ENCODE measurements around the gene DST. TPM values are rescaled to one million over a fixed set of nuclear protein-coding genes. Genes with fewer than 3 reads are reported as not detected.

Gene DST
- total RNA-seq, 1 experiment from 2014 or later, result 91.9 TPM

DNA sequence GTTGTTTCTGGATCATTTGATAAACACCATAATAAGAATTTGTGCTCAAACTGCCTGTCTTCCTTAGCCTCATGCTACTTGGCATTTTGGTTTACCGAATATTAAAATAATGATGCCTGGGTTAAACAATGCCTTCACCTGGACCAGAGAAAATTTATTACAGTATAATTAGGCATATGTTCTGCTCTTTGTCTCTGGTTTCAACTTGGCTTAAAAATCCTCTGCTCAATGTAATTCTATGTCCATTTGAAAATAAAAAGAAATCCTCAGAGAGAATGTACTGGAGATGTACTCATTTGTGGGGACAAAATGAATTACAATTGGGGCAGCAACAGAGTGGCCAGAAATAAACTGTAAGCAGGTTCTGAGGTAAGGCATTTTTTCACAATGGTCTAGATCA lies 95.0 kb downstream of the DST start:
- H2BK12ac ChIP-seq (ENCODE audit: insufficient read length, low read depth, low read length), result no peak overlapping the region
- H3K9me3 ChIP-seq (ENCODE audit: control insufficient read depth, low read depth, low read length), result no peaks in the 10 kb centered on the region
- no CpG with 5 or more reads among the region's 1 CpG for WGBS (ENCODE audit: extremely low coverage, insufficient read length, low lambda C conversion rate)
- H3K27me3 Mint-ChIP-seq (ENCODE audit: low read depth), result no peaks in the 10 kb centered on the region
- H3K18ac ChIP-seq (ENCODE audit: insufficient read length, low read depth, low read length), result no peak overlapping the region
- H3K9me3 Mint-ChIP-seq, result no peaks in the 10 kb centered on the region
- no peak overlapping the region for H3K14ac ChIP-seq (ENCODE audit: insufficient read depth, low read length)
- no peaks in the 10 kb centered on the region for H4K20me1 ChIP-seq (ENCODE audit: control insufficient read depth, insufficient read depth, insufficient read length)
- no peak overlapping the region for H3T11ph ChIP-seq (ENCODE audit: low read length)
- H2BK20ac ChIP-seq (ENCODE audit: low read depth, low read length, poor library complexity, severe bottlenecking), result no peak overlapping the region
- H3K79me2 ChIP-seq (ENCODE audit: insufficient read depth, low read length), result no peaks in the 10 kb centered on the region
- H3K4me1 Mint-ChIP-seq, result peaks cover 4 to 6% of the 10 kb centered on the region in 2 experiments; a peak in 2 of 4 replicates
- no peak for DNase-seq
- no peak overlapping the region for H2BK15ac ChIP-seq (ENCODE audit: low read depth, low read length)
- H3K9ac ChIP-seq (ENCODE audit: extremely low read depth, insufficient read length, low read length), result no peak overlapping the region
- no peak overlapping the region for H3K27ac Mint-ChIP-seq
- no peaks in the 10 kb centered on the region for H3K79me1 ChIP-seq (ENCODE audit: insufficient read depth, low read depth, low read length, poor library complexity, severe bottlenecking)
- H4K91ac ChIP-seq (ENCODE audit: insufficient read length, low read depth, low read length), result no peak overlapping the region
- H3K4me3 Mint-ChIP-seq, result no peak overlapping the region
- TF ChIP-seq, protein P1, sequence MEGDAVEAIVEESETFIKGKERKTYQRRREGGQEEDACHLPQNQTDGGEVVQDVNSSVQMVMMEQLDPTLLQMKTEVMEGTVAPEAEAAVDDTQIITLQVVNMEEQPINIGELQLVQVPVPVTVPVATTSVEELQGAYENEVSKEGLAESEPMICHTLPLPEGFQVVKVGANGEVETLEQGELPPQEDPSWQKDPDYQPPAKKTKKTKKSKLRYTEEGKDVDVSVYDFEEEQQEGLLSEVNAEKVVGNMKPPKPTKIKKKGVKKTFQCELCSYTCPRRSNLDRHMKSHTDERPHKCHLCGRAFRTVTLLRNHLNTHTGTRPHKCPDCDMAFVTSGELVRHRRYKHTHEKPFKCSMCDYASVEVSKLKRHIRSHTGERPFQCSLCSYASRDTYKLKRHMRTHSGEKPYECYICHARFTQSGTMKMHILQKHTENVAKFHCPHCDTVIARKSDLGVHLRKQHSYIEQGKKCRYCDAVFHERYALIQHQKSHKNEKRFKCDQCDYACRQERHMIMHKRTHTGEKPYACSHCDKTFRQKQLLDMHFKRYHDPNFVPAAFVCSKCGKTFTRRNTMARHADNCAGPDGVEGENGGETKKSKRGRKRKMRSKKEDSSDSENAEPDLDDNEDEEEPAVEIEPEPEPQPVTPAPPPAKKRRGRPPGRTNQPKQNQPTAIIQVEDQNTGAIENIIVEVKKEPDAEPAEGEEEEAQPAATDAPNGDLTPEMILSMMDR (conservative IDR thresholded peaks at IDR 0.05), result no peak
- H2BK5ac ChIP-seq (ENCODE audit: insufficient read length, low read length), result no peak overlapping the region
- peaks cover 0 to 12% (median 0%) of the 10 kb centered on the region in 3 experiments; a peak in 3 of 7 replicates for H3K36me3 Mint-ChIP-seq (ENCODE audit: insufficient read depth in 1 of 3, low read depth in 3 of 3)
- H3K23ac ChIP-seq (ENCODE audit: insufficient read length, low read depth, low read length), result no peak overlapping the region
- H3K27me3 ChIP-seq (ENCODE audit: insufficient read depth, low read length), result no peaks in the 10 kb centered on the region
- no peak overlapping the region for H4K5ac ChIP-seq (ENCODE audit: insufficient read length, low read depth, low read length)
- H3K56ac ChIP-seq (ENCODE audit: insufficient read length, low read depth, low read length), result no peak overlapping the region
- no peaks in the 10 kb centered on the region for H3K23me2 ChIP-seq (ENCODE audit: insufficient read length, low read depth, low read length, poor library complexity, severe bottlenecking)
- no peak overlapping the region for H2BK120ac ChIP-seq (ENCODE audit: low read depth, low read length, poor library complexity, severe bottlenecking)
- H2AK5ac ChIP-seq (ENCODE audit: insufficient read length, low read length), result no peak overlapping the region
- H3K27ac ChIP-seq (ENCODE audit: insufficient read length, low read depth, low read length), result no peak overlapping the region
- H3K4me1 ChIP-seq (ENCODE audit: insufficient read depth, low read length), result no peaks in the 10 kb centered on the region
- H2AFZ ChIP-seq (ENCODE audit: low read length), result no peak overlapping the region
- H3K4ac ChIP-seq (ENCODE audit: low read depth, low read length), result no peak overlapping the region
- H4K8ac ChIP-seq (replicated peaks; ENCODE audit: insufficient read length, low read depth, low read length), result no peak overlapping the region
- no peak overlapping the region for H3K4me2 ChIP-seq (ENCODE audit: insufficient read depth, insufficient read length, low read length)
